Activated naive CD4-positive, alpha-beta T cell treated with Interleukin-2 at 50 U/mL for 16 hours (primary cell): Measurements from ENCODE around the gene IGSF23.
"Not testable (repeated sequence)": the region's sequence is repeated elsewhere in the genome, so short reads cannot be mapped to it uniquely, and the experiment has no call there.

Experiments
- DNase-seq: peaks from one replicate; pipeline ENCODE4 v3.0.0-alpha.2; 2020

The IGSF23 gene

DNA sequence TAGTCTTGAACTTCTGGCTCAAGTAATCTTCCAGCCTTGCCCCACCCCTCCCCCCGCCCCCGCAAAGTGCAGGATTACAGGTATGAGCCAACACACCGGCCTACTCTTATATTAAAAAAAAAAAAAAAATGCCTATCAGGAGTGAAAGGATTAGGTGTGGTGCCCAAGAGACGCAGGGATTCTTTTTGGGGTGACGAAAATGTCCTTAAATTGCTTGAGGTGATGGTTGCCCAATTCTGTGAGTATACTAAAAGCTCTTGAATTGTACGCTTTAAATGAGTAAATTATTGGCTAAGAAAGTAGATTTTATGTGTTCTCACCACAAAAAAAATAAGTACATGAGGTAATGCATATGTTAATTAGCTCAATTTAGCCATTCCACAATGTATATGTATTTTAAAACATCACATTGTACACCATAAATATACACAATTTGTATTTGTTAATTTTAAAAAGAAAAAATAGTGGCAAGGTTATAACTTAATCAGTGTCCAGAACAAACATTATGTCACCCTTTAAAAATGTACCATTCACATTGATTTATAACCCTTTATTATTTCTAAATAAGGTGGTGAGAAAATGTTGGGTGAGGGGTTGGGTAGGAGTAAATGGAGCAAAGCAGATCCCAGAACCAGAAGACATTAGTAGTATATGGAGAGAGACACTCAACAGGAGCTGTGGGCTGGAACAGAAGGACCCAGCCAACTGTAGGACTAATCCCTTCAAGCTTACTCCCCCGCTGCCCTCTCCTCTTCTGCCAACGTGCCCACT is 3.9 kb downstream of the IGSF23 start:
- DNase-seq = no peak

DNA sequence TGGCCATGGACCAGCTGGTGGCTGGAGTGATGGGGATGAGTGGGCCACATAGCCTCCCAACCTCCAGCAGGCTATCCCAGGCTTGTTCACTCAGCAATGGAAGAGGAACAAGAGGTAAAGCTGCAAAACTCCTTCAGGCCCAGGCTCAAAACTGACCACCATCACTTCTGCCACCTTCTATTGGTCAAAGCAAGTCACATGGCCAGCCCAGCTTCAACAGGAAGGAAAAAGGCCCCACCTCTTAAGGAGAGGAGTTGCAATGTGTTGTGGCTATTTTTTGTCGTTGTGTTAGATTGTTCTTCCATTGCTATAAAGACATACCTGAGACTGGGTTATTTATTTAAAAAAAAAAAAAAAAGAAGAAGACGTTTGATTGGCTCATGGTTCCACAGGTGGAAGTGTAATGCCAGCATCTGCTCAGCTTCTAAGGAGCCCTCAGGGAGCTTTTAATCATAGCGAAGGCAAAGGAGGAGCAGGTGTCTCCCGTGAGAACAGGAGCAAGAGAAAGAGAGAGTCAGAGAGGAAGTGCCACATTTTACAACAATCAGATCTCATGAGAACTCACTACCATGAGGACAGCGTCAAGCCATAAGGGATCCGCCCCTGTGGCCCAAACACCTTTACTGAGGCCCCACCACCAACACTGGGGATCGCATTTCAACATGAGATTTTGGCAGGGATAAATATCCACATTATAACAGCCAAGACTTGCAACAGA is 5.4 kb downstream of the IGSF23 start:
- DNase-seq = no peak

DNA sequence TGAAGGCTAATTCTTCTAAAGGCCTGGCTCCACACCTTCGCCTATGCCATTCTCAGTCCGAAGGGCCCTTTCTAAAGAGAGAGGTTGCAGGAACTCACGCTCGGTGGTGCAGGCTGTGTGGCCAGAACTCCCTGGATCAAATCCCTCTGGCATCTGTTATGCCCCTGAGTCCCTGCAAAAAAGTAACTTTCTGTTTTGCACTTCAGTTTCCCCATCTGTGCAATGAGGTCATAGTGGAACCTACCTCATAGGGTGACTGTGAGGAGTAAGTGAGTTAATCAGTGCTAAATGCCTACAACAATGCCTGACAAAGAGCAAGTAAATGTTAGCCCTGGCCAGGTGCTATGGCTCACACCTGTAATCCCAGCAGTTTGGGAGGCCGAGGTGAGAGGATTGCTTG is 7.3 kb downstream of the IGSF23 start:
- DNase-seq = no peak

DNA sequence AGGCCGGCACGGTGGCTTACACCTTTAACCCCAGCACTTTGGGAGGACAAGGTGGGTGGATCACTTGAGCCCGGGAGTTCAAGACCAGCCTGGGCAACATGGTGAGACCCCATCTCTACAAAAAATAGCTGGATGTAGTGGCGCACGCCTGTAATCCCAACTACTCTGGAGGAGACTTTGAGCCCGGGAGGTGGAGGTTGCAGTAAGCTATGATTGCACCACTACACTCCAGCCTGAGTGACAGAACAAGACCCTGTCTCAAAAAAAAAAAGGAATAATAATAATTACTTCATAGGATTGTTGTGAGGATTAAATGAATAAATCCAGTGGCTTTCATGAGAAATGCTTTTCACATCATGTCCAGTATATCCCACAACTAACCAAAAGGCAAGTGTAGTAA is 8.0 kb downstream of the IGSF23 start:
- DNase-seq = no peak

DNA sequence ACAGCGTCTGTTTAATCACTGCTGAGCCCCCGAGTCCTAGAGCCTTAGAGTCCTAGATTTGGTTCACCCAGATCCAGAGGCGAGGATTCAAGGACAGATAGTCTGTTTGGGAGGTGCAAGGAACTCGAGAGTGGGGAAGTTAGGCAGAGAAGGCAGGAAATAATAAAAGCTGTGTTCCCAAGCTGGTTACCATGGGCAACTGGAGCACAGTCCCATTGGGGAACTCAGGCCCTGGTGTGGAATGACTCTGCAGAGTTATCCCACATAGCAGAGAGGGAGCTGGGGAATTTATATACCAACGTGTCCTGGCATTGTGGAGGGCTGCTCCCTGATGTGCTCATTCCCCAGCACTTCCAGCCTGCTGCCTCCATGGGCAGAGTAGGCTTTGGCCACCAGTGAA is 9.7 kb downstream of the IGSF23 start:
- no peak for DNase-seq

DNA sequence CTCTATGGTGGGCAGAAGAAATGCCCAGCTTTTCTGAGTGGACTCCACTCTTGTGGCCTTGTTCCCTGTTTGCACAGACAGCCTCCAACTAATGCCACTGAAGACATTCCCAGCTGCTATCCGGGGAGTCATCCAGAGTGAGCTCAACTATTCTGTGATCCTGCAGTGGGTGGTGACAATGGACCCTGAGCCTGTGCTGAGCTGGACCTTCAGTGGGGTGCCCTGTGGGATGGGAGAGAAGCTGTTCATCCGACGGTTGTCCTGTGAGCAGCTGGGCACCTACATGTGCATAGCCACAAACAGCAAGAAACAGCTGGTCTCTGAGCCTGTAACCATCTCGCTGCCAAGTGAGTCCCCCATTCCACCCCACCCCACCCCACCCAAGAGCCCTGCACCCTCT is 10.3 kb downstream of the IGSF23 start:
- DNase-seq = no peak

DNA sequence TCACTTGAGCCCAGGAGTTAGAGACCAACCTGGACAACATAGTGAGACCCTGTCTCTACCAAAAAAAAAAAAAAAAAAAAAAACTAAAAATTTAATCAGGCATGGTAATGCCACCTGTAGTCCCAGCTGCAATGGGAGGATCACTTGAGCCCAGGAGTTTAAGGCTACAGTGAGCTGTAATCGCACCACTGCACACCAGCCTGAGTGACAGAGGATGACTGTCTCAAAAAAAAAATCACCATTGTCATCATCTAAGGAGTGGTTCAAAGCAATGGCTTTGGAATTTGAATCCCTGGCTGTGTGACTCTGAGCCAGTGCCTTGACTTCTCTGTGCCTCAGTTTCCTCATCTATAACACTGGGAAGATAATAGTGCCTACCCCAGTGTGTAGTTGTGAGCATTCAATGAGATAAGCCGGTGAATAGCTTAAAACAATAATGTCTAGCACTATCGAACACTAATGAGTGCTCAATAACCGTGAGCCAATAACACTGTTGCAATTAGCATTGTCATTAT is 11.5 kb downstream of the IGSF23 start:
- no peak for DNase-seq

DNA sequence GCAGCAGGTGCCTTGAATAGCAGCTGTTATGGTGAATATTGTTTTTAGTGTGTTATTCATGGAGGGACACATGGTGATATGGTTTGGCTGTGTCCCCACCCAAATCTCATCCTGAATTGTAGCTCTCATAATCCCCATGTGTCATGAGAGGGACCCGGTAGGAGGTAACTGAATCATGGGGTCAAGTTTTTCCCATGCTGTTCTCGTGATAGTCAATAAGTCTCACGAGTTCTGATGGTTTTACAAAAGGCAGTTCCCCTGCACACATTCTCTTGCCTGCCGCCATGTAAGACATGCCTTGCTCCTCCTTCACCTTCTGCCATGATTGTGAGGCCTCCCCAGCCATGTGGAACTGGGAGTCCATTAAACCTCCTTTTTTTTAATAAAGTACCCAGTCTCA is 12.3 kb downstream of the IGSF23 start:
- DNase-seq = not testable (repeated sequence)

DNA sequence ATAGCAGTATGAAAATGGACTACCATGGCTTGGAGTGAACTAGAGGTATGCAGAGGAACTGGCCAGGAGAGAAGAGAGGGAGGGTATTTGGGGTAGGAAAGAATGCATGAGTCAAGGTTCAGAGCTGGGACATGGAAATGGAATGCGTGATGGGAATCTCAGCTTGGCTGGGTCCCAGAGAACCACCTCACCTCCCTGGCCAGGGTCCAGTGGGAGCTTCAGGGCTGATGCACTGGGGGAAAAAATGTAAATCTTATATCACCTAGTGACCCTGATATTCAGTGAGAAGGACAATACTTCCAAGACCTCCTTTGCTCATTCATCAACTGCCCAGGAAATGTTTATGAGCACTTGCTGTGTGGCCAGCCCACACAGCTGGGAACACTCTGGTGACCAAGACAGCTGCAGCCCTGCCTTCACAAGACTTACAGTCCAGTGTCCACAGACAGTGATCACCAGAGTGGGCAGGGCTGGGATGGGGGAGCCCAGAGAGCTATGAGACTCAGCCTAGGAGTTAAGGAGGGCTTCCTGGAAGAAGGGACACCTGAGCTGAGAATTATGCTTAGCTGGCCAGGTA is 12.8 kb downstream of the IGSF23 start:
- no peak for DNase-seq

DNA sequence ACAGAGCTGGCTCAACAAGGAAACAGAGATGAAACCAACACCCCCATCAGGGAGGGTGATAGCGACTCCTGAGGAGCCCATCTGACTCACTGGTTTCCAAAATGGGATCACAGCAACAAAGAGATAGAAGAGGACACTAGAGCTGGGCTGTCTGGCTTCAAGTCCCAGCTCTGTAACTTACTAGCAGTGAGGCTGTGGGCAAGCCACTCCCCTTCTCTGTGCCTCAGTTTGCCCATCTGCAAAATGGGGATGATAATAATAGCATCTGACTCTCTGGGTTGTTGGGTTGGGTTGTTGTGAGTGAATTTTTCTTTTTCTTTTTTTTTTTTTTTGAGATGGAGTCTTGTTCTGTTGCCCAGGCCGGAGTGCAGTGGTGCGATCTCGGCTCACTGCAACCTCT is 14.3 kb downstream of the IGSF23 start:
- no peak for DNase-seq

DNA sequence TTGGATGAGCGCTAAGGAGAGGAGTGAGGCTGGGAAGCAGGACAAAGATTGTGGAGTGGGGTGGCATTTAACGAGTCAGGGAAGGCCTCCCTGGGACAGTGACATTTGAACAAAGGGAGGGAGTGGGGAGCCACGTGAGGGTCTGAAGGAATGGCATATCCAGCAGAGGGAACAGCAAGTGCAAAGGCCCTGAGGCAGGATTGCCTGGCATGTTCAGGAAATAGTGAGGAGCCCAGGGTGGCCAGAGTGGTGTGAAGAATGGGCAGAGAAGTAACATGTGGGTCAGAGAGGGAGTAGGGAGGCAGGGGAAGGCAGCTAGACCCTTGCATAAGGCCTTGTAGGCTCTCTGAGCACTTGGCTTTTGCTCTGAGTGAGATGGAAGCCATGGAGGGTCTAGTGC is 15.4 kb downstream of the IGSF23 start:
- DNase-seq = no peak

DNA sequence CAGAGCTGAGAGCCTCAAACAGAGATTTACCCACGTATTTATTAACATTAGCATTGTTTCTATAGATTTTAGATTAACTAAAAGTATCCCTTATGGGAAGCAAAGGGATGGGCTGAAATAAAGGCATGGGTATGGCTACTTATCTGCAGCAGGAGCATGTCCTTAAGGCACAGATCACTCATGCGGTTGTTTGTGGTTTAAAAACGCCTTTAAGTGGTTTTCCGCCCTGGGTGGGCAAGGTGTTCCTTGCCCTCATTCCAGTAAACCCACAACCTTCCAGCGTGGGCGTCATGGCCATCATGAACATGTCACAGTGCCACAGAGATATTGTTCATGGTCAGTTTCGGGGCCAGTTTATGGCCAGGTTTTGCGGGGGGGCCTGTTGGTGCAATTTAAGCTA is 18.2 kb downstream of the IGSF23 start:
- not testable (repeated sequence) for DNase-seq

DNA sequence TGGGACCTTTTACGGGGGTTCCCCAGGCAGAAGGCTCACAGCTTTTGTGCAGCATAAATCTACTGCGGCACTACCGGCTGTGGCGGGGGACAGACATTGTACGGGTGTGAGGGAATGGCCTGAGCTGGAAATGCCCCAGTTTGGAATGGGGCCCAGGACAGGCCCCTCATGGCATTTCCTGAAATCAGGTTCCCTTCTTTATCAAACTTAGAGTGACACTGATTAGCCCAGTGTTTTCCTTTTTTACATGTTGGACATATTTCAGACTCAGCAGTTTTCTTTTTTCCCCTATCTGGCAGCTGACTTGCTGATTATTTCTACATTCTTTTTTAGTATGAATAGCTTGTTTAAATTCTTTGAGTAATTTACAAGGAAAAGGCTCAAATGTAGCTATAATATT is 20.7 kb downstream of the IGSF23 start:
- DNase-seq = not testable (repeated sequence)

DNA sequence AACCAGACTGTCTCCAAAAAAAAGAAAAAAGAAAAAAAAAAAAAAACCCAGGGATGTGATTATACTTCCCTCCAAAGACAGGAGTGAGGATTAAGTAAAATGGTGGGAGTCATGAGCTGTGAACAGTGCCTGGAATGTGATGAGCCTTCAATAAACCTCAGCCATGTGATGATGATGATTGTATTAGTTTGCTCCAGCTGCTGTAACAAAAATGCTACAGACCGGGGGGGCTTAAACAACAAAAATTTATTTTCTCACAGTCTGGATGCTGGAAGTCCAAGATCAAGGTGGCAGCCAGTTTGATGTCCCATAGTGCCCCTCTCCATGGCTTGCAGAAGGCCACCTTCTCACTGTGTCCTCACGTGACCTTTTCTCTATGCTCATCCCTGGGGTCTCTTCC is 21.4 kb downstream of the IGSF23 start:
- DNase-seq = no peak

DNA sequence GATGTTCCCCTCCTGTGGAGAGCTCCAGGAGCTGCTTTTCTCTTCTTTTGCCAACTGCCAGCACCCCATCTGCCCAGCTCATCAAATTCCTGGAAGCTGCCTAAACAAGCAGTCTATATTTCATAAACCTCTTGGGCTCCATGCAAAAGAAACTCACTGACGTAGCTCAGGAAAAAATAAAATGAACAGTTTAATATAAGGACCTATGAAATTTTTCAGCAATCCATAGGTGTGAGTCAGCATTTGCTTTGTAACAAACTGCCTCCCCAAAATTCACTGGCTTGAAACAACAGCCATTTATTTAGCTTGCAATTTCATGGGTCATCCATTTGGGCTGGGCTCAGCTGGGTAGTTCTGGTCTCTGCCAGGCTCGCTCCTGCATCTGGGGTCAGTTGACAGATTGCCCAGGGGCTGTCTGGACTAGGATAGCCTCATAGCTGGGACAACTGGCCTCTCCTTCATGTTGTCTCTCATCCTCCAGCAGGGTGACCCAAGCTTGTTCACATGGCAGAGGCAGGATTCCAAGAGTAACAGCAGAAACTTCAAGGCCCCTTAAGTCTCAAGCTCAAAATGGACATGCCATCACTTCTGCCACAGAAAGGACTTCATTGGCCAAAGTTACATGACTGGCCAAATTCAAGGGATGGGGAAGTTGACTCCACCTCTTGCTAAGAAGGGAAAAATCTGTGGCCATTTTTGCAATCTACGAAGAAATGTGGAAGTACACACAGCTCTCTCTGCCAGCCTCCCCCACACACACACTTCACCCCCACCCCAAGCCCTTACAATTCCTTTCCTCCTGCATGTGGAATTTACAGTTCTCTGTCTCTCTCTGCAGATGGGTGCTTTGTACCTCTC is 22.4 kb downstream of the IGSF23 start:
- DNase-seq = no peak

DNA sequence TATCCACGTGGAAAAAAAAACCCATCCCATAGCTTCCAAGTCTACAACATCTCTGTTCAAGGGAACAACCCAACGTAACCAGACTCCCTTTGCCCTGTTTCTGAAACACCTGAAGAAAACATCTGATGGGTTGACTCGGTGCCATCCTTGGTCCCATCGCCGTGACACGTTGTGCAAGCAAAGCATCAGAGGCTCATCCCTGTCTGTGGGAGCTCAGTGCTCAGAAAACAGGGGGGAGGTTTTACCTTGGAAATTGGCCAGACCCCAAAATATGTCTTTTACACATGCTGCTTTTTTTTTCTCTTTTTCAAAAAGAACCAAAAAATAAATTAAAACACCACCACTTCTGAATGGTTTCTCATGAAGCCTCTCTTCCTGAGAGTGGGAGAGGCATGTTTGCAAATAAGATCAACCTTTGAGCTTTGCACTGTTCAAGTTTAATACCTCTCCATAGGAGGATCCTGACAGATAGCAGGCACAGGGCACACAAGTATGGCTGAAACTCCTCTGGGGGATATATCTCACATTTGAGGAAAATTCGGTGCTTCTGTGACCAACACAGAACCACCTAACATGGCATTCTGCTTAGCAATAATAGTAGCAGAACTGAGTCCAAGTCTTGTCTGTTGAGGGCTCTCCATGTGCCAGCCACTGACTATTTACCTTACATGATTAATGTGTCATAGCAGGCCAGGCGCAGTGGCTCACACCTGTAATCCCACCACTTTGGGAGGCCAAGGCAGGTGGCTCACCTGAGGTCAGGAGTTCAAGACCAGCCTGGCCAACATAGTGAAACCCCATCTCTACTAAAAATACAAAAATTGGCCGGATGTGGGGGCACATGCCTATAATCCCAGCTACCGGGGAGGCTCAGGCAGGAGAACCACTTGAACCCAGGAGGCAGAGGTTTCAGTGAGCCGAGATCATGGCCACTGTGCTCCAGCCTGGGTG is 23.4 kb downstream of the IGSF23 start:
- DNase-seq = no peak

DNA sequence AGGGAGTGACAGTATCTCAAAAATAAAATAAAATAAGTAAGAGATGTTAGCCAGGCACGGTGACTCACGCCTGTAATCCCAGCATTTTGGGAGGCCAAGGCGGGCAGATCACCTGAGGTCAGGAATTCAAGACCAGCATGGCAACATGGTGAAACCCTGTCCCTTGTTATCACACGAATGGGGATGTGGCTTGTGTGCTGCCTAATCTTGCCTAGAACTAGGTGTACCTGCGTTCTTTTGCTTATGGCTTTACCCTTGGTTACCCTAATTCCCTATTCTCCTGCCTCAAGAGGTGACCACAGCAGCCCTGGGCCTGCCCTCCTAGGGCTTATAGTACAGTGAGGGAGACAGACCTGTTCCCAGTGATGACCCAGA is 24.0 kb downstream of the IGSF23 start:
- DNase-seq = no peak

DNA sequence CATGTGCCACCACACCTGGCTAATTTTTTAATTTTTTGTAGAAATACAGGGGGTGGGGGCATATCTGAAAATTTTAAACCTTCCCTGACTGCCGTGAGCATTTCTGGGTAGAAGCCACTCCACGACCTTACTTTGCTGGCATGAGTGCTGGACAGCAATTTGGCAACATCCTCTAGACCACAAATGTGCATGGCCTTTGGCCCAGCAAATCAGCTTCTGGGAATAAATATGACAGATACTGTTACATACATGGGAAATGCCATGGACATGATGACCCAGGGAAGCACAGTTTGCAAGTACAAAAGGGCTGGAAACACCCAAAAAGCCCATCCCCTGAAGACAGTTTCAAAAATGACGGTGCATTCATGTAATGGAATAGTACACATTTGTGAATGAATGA is 27.2 kb downstream of the IGSF23 start:
- no peak for DNase-seq

DNA sequence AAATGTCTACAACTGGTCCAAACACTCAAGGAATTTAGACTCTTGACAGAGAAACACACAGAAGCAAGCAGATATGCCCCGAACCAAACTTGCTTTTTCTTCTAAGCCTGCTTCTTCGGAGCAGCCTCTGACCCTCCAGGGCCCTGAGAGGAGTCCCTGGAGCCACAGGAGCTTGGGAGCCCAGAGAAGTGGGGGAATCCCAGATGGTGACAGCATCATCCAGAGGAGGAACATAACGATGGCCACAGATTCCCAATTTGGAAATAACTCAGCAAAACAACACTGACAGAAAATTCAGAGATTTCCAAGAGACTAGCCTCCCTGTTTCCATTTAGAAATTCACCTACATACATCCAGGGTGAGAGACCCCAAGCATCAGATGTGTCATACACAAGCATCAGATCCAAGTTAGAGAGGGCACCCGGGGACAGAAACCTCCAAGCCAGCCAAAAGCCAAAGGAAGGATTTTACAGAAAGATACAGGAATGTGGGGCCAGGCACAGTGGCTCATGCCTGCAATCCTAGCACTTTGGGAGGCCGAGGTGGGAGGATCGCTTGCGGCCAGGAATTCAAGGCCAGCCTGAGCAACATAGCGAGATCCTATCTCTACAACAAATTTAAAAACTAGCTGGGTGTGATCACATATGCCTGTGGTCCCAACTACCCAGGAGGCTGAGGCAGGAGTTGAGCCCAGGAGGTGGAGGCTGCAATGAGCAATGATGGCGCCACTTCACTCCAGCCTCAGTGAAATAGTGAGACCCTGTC is 28.3 kb downstream of the IGSF23 start:
- DNase-seq = no peak

DNA sequence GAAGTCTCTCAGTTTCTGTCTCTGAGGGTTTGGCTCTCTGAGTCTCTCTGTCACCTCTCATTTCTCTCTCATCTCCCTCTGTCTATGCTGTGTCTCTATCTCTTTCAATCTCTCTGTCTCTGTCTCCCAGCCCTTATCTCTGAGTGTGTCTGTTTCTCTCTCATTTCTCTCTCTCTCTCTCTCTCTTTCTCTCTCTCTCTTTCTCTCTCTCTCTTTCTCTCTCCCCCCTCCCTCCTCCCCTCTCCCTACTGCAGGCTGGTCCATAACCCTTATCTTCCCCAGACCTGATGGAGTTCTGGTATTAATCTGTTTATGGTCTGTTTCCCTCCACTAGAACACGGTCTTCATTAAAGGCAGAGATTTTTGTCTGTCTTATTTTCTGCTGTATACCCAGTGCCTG is 29.0 kb downstream of the IGSF23 start:
- DNase-seq = no peak
